Hepatocyte (in vitro differentiated cells): ENCODE results near the gene ZBTB44. TPM values are rescaled to one million over a fixed set of nuclear protein-coding genes. Genes with fewer than 3 reads are reported as not detected.
"Not testable (repeated sequence)": the region's sequence is repeated elsewhere in the genome, so short reads cannot be mapped to it uniquely, and the experiment has no call there.

ENCODE experiments used
- DNase-seq: peaks from one replicate; pipeline ENCODE4 v3.0.0-alpha.2; 2016; ENCODE audit warnings: low spot score
- H2AFZ ChIP-seq: fragments of 200-600 bp; sonication (generic); 2 replicates; pipeline ENCODE4 v1.6.0; 2016; ENCODE audit warnings: antibody characterized with exemption, mild to moderate bottlenecking
- H3K27ac ChIP-seq: fragments of 200-600 bp; sonication (generic); 2 replicates; pipeline ENCODE4 v1.5.1; 2016; ENCODE audit warnings: mild to moderate bottlenecking
- H3K27me3 ChIP-seq: fragments of 200-600 bp; sonication (generic); 2 replicates; pipeline ENCODE4 v1.6.1; 2016
- H3K36me3 ChIP-seq: fragments of 200-600 bp; sonication (generic); replicated peaks from 2 replicates; pipeline ENCODE4 v1.5.1; 2016; ENCODE audit warnings: low read depth; ENCODE audit not compliant: insufficient read depth
- H3K4me1 ChIP-seq: fragments of 200-600 bp; sonication (generic); 2 replicates; pipeline ENCODE4 v1.5.1; 2016; ENCODE audit warnings: mild to moderate bottlenecking, moderate library complexity; ENCODE audit not compliant: insufficient read depth
- H3K4me2 ChIP-seq: fragments of 200-600 bp; sonication (generic); 2 replicates; pipeline ENCODE4 v1.6.0; 2016
- H3K4me3 ChIP-seq: fragments of 200-600 bp; sonication (generic); 2 replicates; pipeline ENCODE4 v1.5.1; 2016; ENCODE audit warnings: mild to moderate bottlenecking
- H3K79me2 ChIP-seq: fragments of 200-600 bp; sonication (generic); 2 replicates; pipeline ENCODE4 v1.6.0; 2017; ENCODE audit warnings: mild to moderate bottlenecking
- H3K9me2 ChIP-seq: fragments of 200-600 bp; sonication (generic); replicated peaks from 2 replicates; pipeline ENCODE4 v1.6.0; 2017; ENCODE audit warnings: mild to moderate bottlenecking; ENCODE audit not compliant: insufficient read depth
- H3K9me3 ChIP-seq: fragments of 200-600 bp; sonication (generic); 2 replicates; pipeline ENCODE4 v1.5.1; 2016; ENCODE audit warnings: low read depth, mild to moderate bottlenecking
- H4K20me1 ChIP-seq: fragments of 200-600 bp; sonication (generic); 2 replicates; pipeline ENCODE4 v1.6.0; 2016; ENCODE audit warnings: mild to moderate bottlenecking; ENCODE audit not compliant: insufficient read depth, poor library complexity, severe bottlenecking
- EZH2 ChIP-seq: fragments of 200-600 bp; sonication (generic); IDR thresholded peaks from 2 replicates; pipeline ENCODE4 v1.6.1; 2016; ENCODE audit warnings: antibody characterized with exemption, mild to moderate bottlenecking, borderline replicate concordance
- EZH2phosphoT487 ChIP-seq: fragments of 200-600 bp; sonication (generic); IDR thresholded peaks from one replicate; pipeline ENCODE4 v1.6.1; 2018; ENCODE audit warnings: antibody characterized with exemption, mild to moderate bottlenecking, low read depth, moderate library complexity; ENCODE audit not compliant: unreplicated experiment, severe bottlenecking
- WGBS: methylation state at CpG from one replicate; pipeline ENCODE4 v1.1.6; 2016; ENCODE audit warnings: low lambda C conversion rate; ENCODE audit errors: missing lambda C conversion rate; 5-methylcytosine and 5-hydroxymethylcytosine counted together
- polyA plus RNA-seq: library from polyadenylated mRNA; unstranded; fragments of >200 nt; fragmentation: Nextera tagmentation; extraction: Ambion mirVana; gene quantifications from 2 replicates; pipeline ENCODE4 v1.2.1, GENCODE V29; 2016
- total RNA-seq: library from RNA; depleted of rRNA; stranded (reverse); fragments of >200 nt; gene quantifications from 2 replicates; pipeline ENCODE4 v1.2.3, GENCODE V29; 2014
- TF ChIP-seq, protein P1 (sequence below): fragments of 200-600 bp; sonication (generic); IDR thresholded peaks from 2 replicates; pipeline ENCODE4 v1.5.1; 2016; ENCODE audit warnings: antibody characterized with exemption, mild to moderate bottlenecking; ENCODE audit not compliant: poor library complexity

The ZBTB44 gene
- total and polyA plus RNA-seq, 2 experiments from 2014 or later: 7.3 to 53.8 TPM

DNA sequence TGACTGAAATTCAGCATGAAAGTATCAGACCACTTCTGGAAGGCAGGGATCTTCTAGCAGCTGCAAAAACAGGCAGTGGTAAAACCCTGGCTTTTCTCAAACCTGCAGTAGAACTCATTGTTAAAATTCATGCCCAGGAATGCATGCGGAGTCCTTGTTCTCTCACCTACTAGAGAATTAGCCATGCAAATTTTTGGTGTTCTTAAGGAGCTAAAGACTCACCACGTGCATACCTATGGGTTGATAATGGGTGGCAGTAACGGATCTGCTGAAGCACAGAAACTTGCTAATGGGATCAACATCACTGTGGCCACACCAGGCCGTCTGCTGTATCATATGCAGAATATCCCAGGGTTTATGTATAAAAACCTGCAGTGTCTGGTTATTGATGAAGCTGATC, 19.1 kb downstream of the ZBTB44 start:
- Histone ChIP-seq H3K79me2 (peaks cover 89% of the 10 kb centered on the region), H4K20me1 (peaks cover 9% of the 10 kb centered on the region), H3K27me3 (no peaks in the 10 kb centered on the region), H3K36me3 (no peaks in the 10 kb centered on the region), H3K4me1 (no peaks in the 10 kb centered on the region), H2AFZ (no peak overlapping the region), H3K9me2 (no peaks in the 10 kb centered on the region), H3K9me3 (no peaks in the 10 kb centered on the region), H3K4me2 (no peak overlapping the region), H3K4me3 (no peak overlapping the region), H3K27ac (no peak overlapping the region)
- no peak for DNase-seq
- 65% methylated on average over 4 of the region's 4 CpGs for WGBS
- TF ChIP-seq EZH2phosphoT487 (no peak), EZH2 (no peak)
- TF ChIP-seq, protein P1, sequence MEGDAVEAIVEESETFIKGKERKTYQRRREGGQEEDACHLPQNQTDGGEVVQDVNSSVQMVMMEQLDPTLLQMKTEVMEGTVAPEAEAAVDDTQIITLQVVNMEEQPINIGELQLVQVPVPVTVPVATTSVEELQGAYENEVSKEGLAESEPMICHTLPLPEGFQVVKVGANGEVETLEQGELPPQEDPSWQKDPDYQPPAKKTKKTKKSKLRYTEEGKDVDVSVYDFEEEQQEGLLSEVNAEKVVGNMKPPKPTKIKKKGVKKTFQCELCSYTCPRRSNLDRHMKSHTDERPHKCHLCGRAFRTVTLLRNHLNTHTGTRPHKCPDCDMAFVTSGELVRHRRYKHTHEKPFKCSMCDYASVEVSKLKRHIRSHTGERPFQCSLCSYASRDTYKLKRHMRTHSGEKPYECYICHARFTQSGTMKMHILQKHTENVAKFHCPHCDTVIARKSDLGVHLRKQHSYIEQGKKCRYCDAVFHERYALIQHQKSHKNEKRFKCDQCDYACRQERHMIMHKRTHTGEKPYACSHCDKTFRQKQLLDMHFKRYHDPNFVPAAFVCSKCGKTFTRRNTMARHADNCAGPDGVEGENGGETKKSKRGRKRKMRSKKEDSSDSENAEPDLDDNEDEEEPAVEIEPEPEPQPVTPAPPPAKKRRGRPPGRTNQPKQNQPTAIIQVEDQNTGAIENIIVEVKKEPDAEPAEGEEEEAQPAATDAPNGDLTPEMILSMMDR: no peak

DNA sequence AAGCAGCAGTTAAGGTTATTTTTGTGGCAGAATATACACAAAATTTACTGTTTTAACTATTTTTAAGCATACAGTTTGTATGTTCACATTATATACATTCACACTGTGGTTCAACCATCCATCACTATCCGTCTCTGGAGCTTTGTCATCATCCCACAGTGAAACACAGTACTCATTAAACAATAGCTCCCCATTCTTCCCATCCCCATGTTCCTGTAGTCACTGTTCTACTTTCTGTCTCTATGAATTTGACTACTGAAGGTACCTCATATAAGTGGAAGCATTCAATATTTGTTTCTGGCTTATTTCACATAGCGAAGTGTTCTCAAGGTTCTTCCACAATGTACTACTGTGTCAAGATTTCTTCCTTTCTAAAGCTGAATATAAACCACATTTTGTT, 32.6 kb downstream of the ZBTB44 start:
- Histone ChIP-seq H3K79me2 (peaks cover 84% of the 10 kb centered on the region), H3K36me3 (no peaks in the 10 kb centered on the region), H3K9me3 (peaks cover 3% of the 10 kb centered on the region), H3K4me1 (no peaks in the 10 kb centered on the region), H3K27ac (no peak overlapping the region), H3K9me2 (no peaks in the 10 kb centered on the region), H3K4me3 (no peak overlapping the region), H2AFZ (no peak overlapping the region), H4K20me1 (peaks cover 5% of the 10 kb centered on the region), H3K27me3 (no peaks in the 10 kb centered on the region), H3K4me2 (no peak overlapping the region)
- no peak for DNase-seq
- 95% methylated on average over 2 of the region's 2 CpGs for WGBS
- TF ChIP-seq EZH2phosphoT487: no peak
- TF ChIP-seq, protein P1: no peak
- no peak for TF ChIP-seq EZH2

- H3K9me2 ChIP-seq, DNase-seq, H3K9me3 ChIP-seq, H3K4me1 ChIP-seq, H3K4me2 ChIP-seq, H2AFZ ChIP-seq, H4K20me1 ChIP-seq, H3K36me3 ChIP-seq, H3K27me3 ChIP-seq, H3K27ac ChIP-seq, H3K4me3 ChIP-seq: not testable (repeated sequence)
- WGBS: 96% methylated on average over 6 of the region's 6 CpGs
- H3K79me2 ChIP-seq: peaks cover 84% of the 10 kb centered on the region
These were observed 33.4 kb downstream of the ZBTB44 start for GRCh38 chr11:130281341-130281740.

DNA sequence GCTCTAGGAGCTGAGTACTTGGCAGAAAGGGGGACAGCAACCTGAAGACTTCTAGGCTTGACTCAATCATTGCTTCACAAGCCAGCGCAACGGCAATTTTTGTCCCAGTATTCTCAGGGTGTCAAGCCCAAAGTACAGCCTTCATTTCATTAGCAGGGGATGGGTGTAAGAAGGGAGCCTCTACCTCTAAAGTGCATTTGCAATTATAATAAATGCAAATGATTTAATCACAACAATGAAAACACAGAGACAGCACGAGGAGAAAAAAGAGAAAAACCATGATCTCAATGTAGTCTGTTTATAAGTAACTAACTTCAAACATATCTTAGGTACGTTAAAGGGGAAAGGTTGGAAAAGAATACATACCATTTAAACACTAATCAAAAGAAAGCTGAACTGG, 34.7 kb downstream of the ZBTB44 start:
- Histone ChIP-seq H4K20me1 (peaks cover 5% of the 10 kb centered on the region), H3K9me2 (no peaks in the 10 kb centered on the region), H3K4me3 (no peak overlapping the region), H3K79me2 (peaks cover 83% of the 10 kb centered on the region), H2AFZ (no peak overlapping the region), H3K27me3 (no peaks in the 10 kb centered on the region), H3K27ac (no peak overlapping the region), H3K36me3 (no peaks in the 10 kb centered on the region), H3K4me1 (no peaks in the 10 kb centered on the region), H3K4me2 (no peak overlapping the region), H3K9me3 (peaks cover 3% of the 10 kb centered on the region)
- TF ChIP-seq EZH2phosphoT487 (no peak), EZH2 (no peak)
- TF ChIP-seq, protein P1: no peak
- 90% methylated on average over 4 of the region's 4 CpGs for WGBS
- no peak for DNase-seq
